ENCODE measurements around the gene PHAF1.

Gene PHAF1

GRCh38 chr16:67109407-67110135, at the start of gene PHAF1:
Gene PHAF1 (plus strand): TSS chr16:67109941. CDS start chr16:67110176, 235 bp downstream.
- peak; percentile 84 for DNase-seq

DNA sequence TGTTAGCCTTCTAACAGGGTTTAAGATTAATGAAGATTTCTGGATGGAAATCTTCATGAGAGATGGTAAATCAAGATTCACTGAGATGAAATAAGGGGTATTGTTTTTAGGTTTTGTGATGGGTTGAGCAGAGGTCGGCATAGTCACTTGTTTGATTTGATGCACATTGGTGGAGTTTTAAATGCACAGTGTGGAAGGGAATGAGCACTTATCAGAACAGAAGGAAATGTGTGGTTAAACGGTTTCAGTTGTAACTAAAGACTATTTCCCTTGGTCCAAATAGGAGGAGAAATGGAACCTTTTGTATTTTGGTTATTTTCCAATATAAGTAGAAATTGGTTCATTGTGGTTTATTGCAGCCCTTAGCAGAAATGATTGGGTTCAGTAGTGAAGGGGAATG, 46.7 kb upstream of the PHAF1 start:
- DNase-seq = no peak

GRCh38 chr16:67068212-67068753, 41.5 kb upstream of the PHAF1 start:
- DNase-seq = no peak

DNA sequence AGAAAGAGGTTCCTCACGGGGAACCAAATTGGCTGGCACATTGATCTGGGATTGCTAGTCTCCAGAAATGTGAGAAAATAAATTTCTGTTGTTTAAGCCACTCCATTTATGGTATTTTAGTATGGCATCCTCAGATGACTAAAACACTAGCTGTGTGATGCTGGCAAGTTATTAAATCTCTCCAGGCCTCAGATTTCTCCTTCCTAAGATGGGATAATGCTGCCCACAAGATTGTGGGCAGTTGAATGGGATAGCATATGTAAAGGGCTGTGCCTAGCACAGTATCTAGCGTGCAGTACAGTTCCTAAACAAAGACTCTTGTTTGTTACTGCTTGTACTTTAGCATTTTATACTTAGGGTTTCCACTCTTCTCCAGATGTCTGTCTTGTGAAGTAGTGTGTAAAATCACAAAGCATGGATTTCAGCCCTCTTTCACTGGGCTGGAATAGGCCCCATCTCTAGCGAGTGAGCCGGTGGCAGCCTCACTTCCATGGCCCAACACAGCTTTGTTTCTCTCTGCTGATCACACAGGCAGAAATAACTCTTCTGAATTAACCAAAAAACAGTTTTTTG, 38.2 kb upstream of the PHAF1 start:
- DNase-seq = no peak

GRCh38 chr16:67075331-67075730, 34.4 kb upstream of the PHAF1 start:
- DNase-seq = no peak

DNA sequence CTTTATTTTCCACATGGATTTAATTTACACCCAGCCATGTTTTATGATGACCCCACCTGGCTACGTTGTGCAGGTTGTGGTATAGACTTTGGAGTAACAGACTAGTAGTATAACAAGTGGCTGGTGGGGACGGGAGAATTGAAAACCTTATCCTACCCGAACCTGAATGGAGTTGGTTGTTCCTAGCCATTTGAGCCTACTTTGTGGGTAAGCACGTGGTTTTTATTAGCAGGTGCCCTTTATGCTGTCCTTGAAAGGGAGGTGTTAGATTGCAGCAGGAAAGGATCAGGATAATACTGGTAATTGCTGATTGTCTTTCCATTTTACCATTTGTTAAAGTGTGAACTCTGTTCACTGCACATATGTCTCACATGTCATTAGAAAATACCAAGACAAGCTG, 31.9 kb upstream of the PHAF1 start:
- no peak for DNase-seq

DNA sequence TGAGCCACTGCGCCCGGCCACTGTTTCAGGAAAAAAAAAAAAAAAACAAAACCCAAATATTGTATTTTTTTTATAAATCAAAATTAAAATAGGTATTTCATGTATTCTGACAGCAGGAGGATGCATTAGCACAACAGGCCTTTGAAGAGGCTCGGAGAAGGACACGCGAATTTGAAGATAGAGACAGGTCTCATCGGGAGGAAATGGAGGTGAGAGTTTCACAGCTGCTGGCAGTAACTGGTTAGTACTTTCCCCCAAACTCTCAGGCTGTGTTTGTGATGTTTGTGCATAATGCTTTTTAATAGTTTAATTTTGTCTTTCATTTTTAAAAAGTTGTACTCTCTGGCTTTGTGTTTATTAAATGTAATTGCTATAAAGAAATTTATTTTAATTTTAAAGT, 27.6 kb upstream of the PHAF1 start:
- DNase-seq = no peak

GRCh38 chr16:67082891-67083290, 26.9 kb upstream of the PHAF1 start:
- no peak for DNase-seq

DNA sequence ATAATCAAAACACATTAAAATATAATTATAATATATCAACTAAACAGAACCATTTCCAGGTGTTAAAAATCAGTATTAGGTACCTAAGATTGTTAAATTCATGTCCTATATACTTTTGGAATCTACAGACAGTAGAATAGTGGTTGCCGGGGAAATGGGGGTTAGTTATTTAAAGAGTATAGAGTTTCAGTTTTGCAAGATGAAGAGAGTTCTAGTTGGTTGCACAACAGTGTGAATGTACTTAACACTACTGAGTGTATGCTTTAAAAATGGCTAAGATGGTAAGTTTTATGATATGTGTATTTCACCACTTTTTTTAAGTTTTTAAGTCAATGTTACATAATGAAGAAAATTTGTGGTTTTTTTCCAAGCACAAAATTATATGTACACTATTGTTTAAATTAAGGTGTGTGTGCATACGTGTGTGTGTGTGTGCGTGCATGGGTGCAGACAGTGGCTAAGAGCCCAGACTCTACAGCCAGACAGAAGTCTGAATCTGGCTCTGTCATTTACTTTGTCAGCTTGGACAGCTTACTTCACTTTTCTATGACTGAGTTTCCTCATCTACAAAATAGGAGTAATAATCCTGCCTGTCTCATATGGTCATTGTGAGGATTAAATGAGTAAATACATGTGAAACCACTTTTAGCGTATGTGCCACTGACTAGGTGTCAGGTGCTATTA, 25.3 kb upstream of the PHAF1 start:
- no peak for DNase-seq

DNA sequence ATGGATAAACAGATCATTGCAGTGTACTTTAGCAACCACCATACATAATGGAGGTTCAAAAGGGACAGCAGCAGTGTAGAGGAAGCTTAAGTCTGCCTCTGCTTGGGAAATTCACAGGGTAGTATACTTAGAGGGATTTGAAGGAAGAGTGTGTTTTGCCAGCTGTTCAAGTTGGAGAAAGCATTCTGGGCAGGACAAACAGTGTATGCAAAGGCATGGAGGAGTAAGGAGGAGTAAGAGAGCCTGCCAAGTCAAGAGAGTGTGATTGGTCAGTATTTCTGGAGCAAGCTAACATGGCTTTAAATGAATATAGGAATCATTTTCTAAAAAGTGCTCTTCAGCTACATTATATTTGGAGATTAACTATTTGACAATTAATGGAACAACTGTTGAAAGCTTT, 22.9 kb upstream of the PHAF1 start:
- DNase-seq = no peak

DNA sequence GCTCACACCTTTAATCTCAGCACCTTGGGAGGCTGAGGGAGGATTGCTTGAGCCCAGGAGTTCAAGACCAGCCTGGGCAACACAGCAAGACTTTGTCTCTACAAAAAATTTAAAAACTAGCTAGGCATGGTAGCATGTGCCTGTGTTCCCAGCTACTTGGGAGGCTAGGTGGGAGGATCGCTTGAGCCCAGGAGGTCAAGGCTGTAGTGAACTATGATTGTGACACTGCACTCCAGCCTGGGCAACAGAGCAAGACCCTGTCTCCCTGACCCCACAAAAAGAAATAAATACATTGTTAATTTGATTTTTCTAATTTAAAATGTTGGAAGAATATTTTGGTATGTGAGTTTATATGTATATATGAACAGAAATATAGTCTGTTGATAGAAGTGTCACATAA, 22.4 kb upstream of the PHAF1 start:
- DNase-seq = no peak

GRCh38 chr16:67087803-67088202, 21.9 kb upstream of the PHAF1 start:
- DNase-seq = no peak

- no peak for DNase-seq
Observed at GRCh38 chr16:67088551-67088950, 21.2 kb upstream of the PHAF1 start.

- no peak for DNase-seq
Observed at GRCh38 chr16:67089101-67089500, 20.6 kb upstream of the PHAF1 start.

GRCh38 chr16:67091906-67092566, 17.7 kb upstream of the PHAF1 start:
- DNase-seq = no peak

- no peak for DNase-seq
Observed at GRCh38 chr16:67093098-67093726, 16.5 kb upstream of the PHAF1 start.

DNA sequence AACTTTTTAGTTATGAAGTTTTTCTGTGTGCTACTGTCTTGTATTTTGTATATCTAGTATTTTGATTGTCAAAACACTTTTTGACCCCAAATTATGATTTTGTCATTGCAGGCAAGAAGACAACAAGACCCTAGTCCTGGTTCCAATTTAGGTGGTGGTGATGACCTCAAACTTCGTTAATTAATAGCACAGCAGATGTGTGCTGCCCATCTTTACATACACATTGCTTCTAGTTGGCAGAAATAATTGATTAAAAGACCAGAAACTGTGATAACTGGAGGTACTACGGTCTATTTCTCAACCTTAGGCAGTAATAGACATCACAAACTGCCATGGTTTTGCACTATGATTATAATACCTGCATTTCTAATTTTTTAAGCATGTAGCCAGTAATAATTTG, 11.1 kb upstream of the PHAF1 start:
- DNase-seq = no peak

DNA sequence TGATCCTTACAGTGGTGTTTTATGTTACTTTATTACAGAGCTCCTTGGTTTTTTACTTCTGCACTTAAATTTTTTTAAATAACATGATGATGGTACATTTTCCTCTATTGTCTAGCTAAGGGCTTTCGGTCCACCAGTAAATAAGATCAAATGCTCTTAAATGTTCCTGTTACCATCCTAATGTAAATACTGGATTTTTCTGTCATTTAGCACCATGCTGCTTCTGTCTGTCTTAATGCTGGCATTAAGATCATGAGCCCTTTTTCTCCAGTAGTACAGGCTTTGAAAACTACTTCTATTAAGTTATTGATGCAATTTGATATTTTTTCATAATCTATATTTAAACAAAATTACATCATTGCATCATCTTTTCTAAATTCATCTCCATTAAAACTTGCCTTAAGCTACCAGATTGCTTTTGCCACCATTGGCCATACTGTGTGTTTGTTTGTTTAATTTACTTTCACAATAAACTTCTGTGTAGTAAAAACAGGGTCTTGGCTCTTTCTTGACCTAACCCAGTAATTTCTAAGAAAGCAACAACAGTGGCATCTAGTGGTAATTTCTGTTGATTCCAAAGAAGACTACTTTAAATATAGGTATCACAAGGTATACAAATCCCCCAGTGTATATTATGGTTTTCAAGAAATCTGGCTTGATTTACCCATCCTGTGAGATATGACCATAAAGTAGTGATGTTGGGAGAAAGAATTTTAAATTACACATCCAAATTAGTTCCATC, 9.0 kb upstream of the PHAF1 start:
- DNase-seq = no peak

DNA sequence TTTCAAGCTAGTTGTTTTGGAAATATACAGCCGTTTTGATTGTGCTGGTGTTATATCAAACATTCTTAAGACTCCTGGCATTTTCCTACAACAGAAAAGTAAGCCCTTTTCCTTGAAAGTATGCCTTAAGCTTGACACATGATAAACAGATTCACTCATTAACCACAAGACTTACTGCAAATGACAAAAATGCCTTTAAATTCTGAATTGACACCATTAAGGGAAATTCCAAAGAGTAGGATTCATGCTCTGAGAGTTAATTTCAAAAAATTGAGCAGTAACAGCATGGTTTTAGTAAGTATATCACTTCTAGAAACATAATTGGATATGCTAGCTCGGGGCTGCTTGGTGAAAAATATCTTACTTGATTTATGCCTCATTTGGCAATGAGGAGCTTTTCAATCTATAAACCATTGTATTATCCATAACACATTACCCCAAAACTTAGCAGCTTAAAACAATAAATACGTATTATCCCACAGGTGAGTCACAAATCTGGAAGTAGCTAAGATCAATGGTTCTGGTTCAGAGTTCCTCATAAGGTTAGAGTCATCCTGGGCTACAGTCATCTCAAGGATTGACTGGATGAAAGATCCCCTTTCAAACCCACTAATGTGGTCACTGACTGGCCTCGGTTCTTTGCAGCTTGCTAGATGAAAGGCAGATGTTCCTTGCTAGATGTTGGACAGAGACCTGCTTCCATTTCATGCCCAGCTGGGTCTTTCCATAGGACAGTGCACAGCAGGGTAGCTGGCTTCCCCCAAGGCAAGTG, 8.2 kb upstream of the PHAF1 start:
- DNase-seq = no peak

DNA sequence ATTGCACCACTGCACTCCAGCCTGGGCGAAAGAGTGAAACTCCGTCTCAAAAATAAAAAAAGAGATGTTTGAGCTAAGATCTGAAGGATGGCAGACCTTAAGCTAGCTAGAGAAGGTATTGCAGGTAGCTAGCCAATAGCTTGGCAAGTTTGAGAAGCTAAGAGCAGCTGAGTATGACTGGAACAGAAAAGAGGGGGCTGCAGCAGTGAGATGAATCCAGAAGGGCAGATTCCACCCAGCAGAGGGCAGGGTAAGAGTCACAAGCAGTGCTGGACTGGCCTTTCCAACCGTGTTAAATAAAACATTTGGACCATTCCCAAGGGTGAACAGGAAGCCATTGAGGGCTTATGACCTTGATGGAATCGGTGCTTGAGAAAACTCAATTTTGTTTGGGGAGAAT, 5.7 kb upstream of the PHAF1 start:
- no peak for DNase-seq

DNA sequence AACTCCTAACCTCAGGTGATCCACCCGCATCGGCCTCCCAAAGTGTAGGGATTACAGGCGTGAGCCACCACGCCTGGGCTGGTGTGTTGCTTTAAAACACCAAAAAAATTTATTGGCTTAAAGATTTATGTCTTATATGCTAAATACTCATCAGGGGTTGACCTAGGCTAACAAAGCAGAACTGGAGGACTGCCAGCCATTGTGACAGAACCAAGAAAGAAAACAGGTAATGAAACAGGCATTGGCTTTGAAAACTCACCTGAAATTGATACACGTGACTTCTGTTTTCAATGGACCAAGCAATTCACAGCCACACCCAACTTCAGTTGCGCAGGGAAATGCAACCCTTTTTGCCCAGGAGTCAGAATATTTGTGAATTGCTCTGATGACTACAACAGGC, 4.9 kb upstream of the PHAF1 start:
- no peak for DNase-seq

- DNase-seq = no peak
Observed at GRCh38 chr16:67105246-67105645, 4.5 kb upstream of the PHAF1 start.
